ENCODE measurements around the gene NRXN3.

Gene NRXN3

DNA sequence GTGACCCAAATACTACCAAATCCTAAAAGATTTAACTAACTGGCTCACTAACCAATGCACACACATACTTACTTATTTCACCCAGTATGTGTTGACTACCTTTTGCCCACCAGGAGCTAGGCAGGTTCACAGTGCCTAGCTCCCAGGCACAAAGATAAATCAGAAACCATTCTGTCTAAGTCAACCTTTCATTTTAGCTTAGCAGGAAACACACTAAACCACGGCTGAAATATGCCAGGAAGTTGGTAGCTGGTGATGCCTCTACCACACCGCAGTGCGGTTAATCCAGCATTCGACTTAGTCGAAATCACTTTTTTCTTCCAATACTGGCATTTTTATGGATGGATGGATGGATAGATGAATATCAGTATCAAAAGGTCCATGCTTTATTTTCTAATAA is 1443.5 kb downstream of the NRXN3 start:
- no peak overlapping the region for H3K4me3 ChIP-seq (replicated peaks; ENCODE audit: low read depth, low read length)
- TF ChIP-seq, protein P1, sequence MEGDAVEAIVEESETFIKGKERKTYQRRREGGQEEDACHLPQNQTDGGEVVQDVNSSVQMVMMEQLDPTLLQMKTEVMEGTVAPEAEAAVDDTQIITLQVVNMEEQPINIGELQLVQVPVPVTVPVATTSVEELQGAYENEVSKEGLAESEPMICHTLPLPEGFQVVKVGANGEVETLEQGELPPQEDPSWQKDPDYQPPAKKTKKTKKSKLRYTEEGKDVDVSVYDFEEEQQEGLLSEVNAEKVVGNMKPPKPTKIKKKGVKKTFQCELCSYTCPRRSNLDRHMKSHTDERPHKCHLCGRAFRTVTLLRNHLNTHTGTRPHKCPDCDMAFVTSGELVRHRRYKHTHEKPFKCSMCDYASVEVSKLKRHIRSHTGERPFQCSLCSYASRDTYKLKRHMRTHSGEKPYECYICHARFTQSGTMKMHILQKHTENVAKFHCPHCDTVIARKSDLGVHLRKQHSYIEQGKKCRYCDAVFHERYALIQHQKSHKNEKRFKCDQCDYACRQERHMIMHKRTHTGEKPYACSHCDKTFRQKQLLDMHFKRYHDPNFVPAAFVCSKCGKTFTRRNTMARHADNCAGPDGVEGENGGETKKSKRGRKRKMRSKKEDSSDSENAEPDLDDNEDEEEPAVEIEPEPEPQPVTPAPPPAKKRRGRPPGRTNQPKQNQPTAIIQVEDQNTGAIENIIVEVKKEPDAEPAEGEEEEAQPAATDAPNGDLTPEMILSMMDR (IDR thresholded peaks at IDR 0.05; ENCODE audit: insufficient read depth, low read length, poor library complexity, severe bottlenecking): no peak
- no peaks in the 10 kb centered on the region for H3K27me3 ChIP-seq (replicated peaks; ENCODE audit: control insufficient read depth, insufficient read depth, low read length)
- no peaks in the 10 kb centered on the region for H3K36me3 ChIP-seq (ENCODE audit: control insufficient read depth, insufficient read depth, low read length)
- no peak for DNase-seq (ENCODE audit: extremely low read depth, insufficient read length)

DNA sequence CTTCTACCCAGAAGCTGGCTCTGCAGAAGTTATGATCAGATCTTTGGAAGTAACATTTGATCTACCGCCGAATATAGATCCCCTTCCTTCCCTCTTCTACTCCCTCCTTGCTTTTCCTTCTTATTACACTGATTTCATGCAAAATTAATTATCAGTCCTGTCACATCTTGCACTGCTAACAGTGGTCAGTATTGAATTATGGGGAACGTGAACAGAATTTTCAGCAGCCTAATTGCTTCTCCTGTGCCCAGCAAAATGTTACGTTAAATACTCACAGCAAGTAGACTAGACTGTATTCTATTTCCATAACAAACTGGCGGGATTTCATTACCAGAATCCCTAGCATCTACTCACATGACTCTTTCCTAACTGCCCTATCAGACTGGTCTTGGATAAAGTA is 1444.3 kb downstream of the NRXN3 start:
- Histone ChIP-seq H3K4me3 (replicated peaks; ENCODE audit: low read depth, low read length) (no peak overlapping the region), H3K36me3 (ENCODE audit: control insufficient read depth, insufficient read depth, low read length) (no peaks in the 10 kb centered on the region), H3K27me3 (replicated peaks; ENCODE audit: control insufficient read depth, insufficient read depth, low read length) (no peaks in the 10 kb centered on the region)
- TF ChIP-seq, protein P1 (IDR thresholded peaks at IDR 0.05; ENCODE audit: insufficient read depth, low read length, poor library complexity, severe bottlenecking): no peak
- no peak for DNase-seq (ENCODE audit: extremely low read depth, insufficient read length)

DNA sequence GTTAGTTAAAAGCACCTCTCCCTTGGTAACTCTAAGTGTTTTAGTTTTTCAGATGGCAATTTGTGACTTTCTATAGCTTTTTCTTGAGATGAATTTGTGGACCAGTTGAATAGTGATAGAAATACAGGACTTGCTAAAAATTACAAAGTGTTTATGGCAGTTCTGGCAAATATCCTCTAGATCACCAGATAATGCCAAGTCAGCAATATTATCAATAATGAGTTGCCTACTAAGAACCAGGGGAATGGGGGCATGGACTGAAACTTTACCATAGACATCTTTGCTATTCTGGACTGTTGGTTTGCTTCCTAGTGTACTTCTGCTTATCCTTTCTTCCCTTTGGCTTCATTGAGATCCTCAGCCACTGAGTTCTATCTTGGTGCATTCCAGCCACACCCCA is 1456.9 kb downstream of the NRXN3 start:
- no peak overlapping the region for H3K4me3 ChIP-seq (replicated peaks; ENCODE audit: low read depth, low read length)
- DNase-seq (ENCODE audit: extremely low read depth, insufficient read length): no peak
- H3K27me3 ChIP-seq (replicated peaks; ENCODE audit: control insufficient read depth, insufficient read depth, low read length): no peaks in the 10 kb centered on the region
- no peaks in the 10 kb centered on the region for H3K36me3 ChIP-seq (ENCODE audit: control insufficient read depth, insufficient read depth, low read length)
- TF ChIP-seq, protein P1 (IDR thresholded peaks at IDR 0.05; ENCODE audit: insufficient read depth, low read length, poor library complexity, severe bottlenecking): no peak

DNA sequence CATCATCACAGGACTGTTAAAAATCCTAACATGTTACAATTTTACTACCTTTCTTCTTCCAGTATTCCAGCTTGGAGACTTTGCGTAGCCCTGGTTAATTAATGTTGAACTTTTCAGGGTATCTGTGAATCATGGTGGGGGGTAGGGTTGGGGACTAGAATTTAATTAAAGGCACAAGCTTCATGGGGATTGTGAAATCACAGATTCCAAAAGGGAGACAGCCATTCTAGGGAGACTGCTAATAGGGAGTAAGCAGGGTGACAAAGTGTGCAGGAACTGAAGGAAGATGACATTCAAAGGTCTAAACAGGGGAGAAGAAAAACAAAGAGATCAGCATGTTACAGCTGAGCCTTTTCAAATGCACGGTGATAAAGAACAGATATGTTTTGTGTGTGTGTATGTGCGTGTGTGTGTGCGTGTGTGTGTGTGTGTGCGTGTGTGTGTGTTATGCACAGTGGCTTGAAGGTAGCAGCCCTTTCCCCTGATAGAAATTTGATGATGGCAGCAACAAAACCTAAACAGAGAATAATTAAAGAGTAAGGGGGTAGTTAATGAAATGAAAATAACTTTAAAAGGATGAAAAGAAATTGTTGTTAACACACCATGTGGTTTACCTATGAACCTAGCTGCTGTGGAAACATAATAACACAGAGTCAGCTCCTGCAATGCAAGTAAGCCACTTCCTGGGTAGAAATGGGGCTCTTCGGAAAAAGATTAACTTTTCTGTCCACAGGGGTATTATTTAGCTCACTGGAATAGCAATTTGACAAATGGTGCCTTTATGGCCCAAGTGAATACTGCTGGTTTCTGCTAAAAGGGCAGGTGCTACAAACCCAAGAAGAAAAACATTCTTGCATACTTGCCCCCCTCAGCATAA is 1459.5 kb downstream of the NRXN3 start:
- TF ChIP-seq, protein P1 (IDR thresholded peaks at IDR 0.05; ENCODE audit: insufficient read depth, low read length, poor library complexity, severe bottlenecking): no peak
- Histone ChIP-seq H3K27me3 (replicated peaks; ENCODE audit: control insufficient read depth, insufficient read depth, low read length) (no peaks in the 10 kb centered on the region), H3K36me3 (ENCODE audit: control insufficient read depth, insufficient read depth, low read length) (no peaks in the 10 kb centered on the region), H3K4me3 (replicated peaks; ENCODE audit: low read depth, low read length) (no peak overlapping the region)
- DNase-seq (ENCODE audit: extremely low read depth, insufficient read length): no peak

DNA sequence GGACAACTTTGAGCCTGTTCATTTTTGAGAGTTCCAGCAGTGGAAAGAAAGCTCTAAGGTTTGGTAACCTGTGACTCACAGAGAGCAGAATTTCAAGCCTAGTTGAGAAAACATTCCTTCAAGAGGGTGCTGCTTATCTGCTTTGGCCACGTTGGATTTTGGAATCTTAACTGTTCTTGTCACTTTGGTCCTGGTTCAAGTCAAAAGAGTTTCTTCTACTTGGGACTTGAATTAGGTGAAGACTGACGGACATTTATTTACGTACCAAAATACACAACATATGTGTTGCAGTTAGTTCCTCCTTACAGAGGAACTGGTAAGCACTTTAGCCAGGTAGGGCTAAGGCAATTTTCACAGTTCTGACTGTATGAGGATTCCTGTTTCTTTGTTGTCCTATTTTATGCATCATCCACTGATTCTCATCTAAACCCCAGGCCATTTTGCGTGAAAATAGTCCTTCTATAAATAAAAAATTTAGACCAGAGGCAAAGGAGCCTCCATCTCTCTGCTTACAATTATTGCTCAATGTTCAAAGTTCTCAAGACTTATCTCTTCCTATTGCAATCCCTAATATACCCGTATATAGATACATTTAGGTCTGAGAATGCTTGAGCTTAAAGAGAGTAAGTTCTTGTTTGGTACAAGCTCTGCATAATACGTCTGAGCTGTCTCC is 1460.3 kb downstream of the NRXN3 start:
- Histone ChIP-seq H3K4me3 (replicated peaks; ENCODE audit: low read depth, low read length) (no peak overlapping the region), H3K27me3 (replicated peaks; ENCODE audit: control insufficient read depth, insufficient read depth, low read length) (no peaks in the 10 kb centered on the region), H3K36me3 (ENCODE audit: control insufficient read depth, insufficient read depth, low read length) (no peaks in the 10 kb centered on the region)
- TF ChIP-seq, protein P1 (IDR thresholded peaks at IDR 0.05; ENCODE audit: insufficient read depth, low read length, poor library complexity, severe bottlenecking): no peak
- DNase-seq (ENCODE audit: extremely low read depth, insufficient read length): no peak

Measured in GM06990 (cell line).